Iris pigment epithelial cell (primary cell): ENCODE measurements around the gene ZNF331.

ENCODE experiments used
- DNase-seq: peaks from one replicate; pipeline ENCODE4 v3.0.0-alpha.2; 2011; ENCODE audit warnings: low read depth

Gene ZNF331

DNA sequence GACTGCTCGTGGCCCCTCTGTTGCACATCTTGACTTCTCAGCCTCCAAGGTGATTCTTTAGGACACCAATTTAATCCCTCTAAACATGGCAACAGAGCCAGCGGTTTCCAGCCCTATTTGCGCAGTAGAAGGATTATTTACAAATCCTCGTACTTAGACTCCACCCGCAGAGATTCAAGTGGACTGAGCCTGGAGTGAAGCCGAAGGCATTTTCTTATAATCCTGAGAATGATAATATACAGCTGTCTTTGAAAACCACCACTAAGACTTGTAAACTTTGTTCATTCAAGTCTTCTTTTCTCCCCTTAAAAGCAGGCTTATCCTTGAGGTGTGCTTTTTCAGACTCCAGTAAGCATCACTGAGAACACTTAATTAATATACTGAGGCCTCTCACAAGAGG, 89.0 kb downstream of the ZNF331 start:
- no peak for DNase-seq
